ENCODE data around the gene CDYL.

Gene CDYL

GRCh38 chr6:4775494-4776130, 592 bp upstream of the CDYL start:
- peaks cover 6% of the 10 kb centered on the region; the same call in 1 of the 2 replicates for H4K20me1 ChIP-seq (ENCODE audit: insufficient read depth)
- no peaks in the 10 kb centered on the region for H3K27me3 ChIP-seq (ENCODE audit: insufficient read depth, low read depth)
- peak overlapping the region; percentile 50 for H3K27ac ChIP-seq
- no peak overlapping the region for H3K4me3 ChIP-seq (IDR thresholded peaks at IDR 0.05; ENCODE audit: insufficient read depth, low read depth, low read length)
- peak overlapping the region; percentile 58; the same call in 1 of the 2 replicates for H3K9ac ChIP-seq
- H3K79me2 ChIP-seq (ENCODE audit: insufficient read depth, low read depth) = peaks cover 35% of the 10 kb centered on the region
- no peaks in the 10 kb centered on the region for H3K36me3 ChIP-seq (ENCODE audit: insufficient read depth)
- H3K4me2 ChIP-seq = peak overlapping the region; percentile 39; the same call in 1 of the 2 replicates
- TF ChIP-seq, protein P1, sequence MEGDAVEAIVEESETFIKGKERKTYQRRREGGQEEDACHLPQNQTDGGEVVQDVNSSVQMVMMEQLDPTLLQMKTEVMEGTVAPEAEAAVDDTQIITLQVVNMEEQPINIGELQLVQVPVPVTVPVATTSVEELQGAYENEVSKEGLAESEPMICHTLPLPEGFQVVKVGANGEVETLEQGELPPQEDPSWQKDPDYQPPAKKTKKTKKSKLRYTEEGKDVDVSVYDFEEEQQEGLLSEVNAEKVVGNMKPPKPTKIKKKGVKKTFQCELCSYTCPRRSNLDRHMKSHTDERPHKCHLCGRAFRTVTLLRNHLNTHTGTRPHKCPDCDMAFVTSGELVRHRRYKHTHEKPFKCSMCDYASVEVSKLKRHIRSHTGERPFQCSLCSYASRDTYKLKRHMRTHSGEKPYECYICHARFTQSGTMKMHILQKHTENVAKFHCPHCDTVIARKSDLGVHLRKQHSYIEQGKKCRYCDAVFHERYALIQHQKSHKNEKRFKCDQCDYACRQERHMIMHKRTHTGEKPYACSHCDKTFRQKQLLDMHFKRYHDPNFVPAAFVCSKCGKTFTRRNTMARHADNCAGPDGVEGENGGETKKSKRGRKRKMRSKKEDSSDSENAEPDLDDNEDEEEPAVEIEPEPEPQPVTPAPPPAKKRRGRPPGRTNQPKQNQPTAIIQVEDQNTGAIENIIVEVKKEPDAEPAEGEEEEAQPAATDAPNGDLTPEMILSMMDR (conservative IDR thresholded peaks at IDR 0.05; ENCODE audit: low read depth, low read length) = no peak
- H2AFZ ChIP-seq (ENCODE audit: low read depth) = peak overlapping the region; percentile 87
- H3K4me1 ChIP-seq (ENCODE audit: low read depth, poor library complexity, severe bottlenecking) = peaks cover 27% of the 10 kb centered on the region

DNA sequence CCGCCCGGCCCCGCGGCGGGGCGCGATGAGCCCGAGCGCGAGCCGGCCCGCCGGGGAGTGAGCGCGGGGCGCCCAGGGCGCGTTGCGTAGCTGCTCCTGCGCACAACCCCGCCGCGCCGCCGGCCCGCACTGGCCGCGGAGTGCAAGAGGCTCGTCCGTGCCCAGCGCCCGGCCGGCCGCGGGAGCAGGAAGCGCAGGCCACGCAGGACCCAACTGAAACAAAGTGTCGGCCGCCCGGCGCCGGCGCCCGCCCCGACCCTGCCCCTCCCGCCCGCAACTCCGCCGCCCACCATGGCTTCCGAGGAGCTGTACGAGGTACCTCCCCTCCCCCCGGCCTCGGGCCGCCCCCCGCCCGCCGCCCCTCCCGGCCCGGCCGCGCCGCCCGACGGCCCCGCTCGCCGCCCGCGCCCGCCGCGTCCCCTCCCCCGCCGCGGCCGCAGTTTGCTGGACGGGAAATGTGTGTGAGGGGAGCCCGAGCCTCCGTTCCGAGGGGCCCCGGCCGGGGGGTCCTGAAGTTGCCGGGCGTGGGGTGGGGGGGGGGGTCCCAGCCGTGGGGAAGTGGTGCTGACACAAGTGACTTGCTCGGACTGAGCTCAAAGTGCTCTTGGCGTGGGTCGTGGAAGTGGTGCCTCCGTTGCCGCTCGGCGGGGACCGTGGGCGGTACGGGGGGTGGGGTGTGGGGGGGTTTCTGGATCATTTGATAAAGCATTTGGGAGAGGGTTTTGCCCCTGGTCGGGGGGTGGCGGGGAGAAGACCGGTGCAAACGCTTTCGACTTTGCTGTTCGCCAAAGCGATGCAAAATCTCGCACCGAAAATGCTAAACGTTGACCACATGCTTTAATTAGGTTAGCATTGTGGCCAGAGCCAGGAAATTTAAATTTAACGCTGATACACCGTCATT, 539 bp downstream of the CDYL start:
- TF ChIP-seq, protein P1 (conservative IDR thresholded peaks at IDR 0.05; ENCODE audit: low read depth, low read length) = no peak
- Histone ChIP-seq H2AFZ (ENCODE audit: low read depth) (0 out of 2 replicates have a peak overlapping the region, but pooled peaks have one; percentile 33), H3K9ac (peak overlapping the region; percentile 57; the same call in 1 of the 2 replicates), H3K4me3 (IDR thresholded peaks at IDR 0.05; ENCODE audit: insufficient read depth, low read depth, low read length) (no peak overlapping the region), H3K27ac (peak overlapping the region; percentile 58), H4K20me1 (ENCODE audit: insufficient read depth) (peaks cover 14% of the 10 kb centered on the region), H3K36me3 (ENCODE audit: insufficient read depth) (no peaks in the 10 kb centered on the region), H3K27me3 (ENCODE audit: insufficient read depth, low read depth) (no peaks in the 10 kb centered on the region), H3K79me2 (ENCODE audit: insufficient read depth, low read depth) (peaks cover 46% of the 10 kb centered on the region), H3K4me1 (ENCODE audit: low read depth, poor library complexity, severe bottlenecking) (peaks cover 38% of the 10 kb centered on the region), H3K4me2 (peak overlapping the region; percentile 90)

DNA sequence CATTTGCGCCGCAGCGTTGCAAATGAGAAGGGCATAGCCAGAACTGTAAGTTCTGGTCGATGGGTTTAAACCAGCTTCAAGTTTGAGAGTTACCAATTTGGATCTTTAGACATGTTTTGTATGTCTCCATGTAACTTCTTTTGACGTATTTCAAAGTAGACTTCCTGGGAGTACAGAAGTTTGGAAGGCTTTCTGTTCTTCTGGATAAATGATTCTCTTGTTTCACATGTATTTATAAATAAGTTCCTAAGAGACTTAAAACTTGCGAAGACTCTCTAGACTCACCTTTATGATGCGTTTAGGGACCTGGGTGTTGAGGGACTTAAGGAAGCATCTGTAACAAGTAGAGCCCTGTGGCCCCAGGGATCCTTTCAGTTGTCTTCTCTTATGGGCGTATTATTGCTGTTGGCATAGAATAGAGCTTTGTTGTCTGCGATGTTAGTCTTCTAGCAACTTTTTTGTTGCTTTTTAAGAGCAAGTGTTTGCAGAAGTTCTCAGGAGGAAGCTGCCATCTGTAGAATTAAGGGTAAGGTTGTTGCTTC, 1.3 kb downstream of the CDYL start:
- H3K27me3 ChIP-seq (ENCODE audit: insufficient read depth, low read depth) = no peaks in the 10 kb centered on the region
- H3K36me3 ChIP-seq (ENCODE audit: insufficient read depth) = no peaks in the 10 kb centered on the region
- H3K4me2 ChIP-seq = peak overlapping the region; percentile 90
- peaks cover 46% of the 10 kb centered on the region for H3K4me1 ChIP-seq (ENCODE audit: low read depth, poor library complexity, severe bottlenecking)
- H4K20me1 ChIP-seq (ENCODE audit: insufficient read depth) = peaks cover 20% of the 10 kb centered on the region
- 0 out of 2 replicates have a peak overlapping the region, but pooled peaks have one; percentile 33 for H2AFZ ChIP-seq (ENCODE audit: low read depth)
- peaks cover 53% of the 10 kb centered on the region for H3K79me2 ChIP-seq (ENCODE audit: insufficient read depth, low read depth)
- peak overlapping the region; percentile 57; the same call in 1 of the 2 replicates for H3K9ac ChIP-seq
- H3K4me3 ChIP-seq (IDR thresholded peaks at IDR 0.05; ENCODE audit: insufficient read depth, low read depth, low read length) = no peak overlapping the region
- peak overlapping the region; percentile 44 for H3K27ac ChIP-seq
- TF ChIP-seq, protein P1 (conservative IDR thresholded peaks at IDR 0.05; ENCODE audit: low read depth, low read length) = no peak

DNA sequence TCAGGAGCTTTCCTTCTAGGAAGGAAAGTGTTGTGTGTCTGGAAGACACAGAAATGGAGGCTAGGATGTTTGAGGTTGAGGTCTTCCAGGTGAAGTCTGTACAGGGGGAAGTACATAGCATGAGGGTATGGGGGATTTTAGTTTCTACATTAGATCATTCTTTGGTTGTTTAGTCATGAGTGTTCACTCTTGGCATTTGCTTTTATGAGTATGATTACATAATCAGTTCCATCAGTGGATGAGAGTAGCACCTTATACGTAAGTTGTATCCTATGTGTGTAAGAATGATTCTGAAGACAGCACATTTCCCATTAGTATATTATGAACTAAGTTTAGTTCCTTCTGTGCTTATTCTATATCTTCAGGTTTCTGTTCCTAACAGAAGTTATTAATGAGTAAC, 1.9 kb downstream of the CDYL start:
- peaks cover 26% of the 10 kb centered on the region for H4K20me1 ChIP-seq (ENCODE audit: insufficient read depth)
- no peak overlapping the region for H3K4me3 ChIP-seq (IDR thresholded peaks at IDR 0.05; ENCODE audit: insufficient read depth, low read depth, low read length)
- H3K9ac ChIP-seq = peak overlapping the region; percentile 57; the same call in 1 of the 2 replicates
- peak overlapping the region; percentile 44; the same call in 1 of the 2 replicates for H3K27ac ChIP-seq
- H3K27me3 ChIP-seq (ENCODE audit: insufficient read depth, low read depth) = no peaks in the 10 kb centered on the region
- peaks cover 60% of the 10 kb centered on the region for H3K79me2 ChIP-seq (ENCODE audit: insufficient read depth, low read depth)
- TF ChIP-seq, protein P1 (conservative IDR thresholded peaks at IDR 0.05; ENCODE audit: low read depth, low read length) = no peak
- peak overlapping the region; percentile 90 for H3K4me2 ChIP-seq
- H3K4me1 ChIP-seq (ENCODE audit: low read depth, poor library complexity, severe bottlenecking) = peaks cover 52% of the 10 kb centered on the region
- no peaks in the 10 kb centered on the region for H3K36me3 ChIP-seq (ENCODE audit: insufficient read depth)
- no peak overlapping the region for H2AFZ ChIP-seq (ENCODE audit: low read depth)
